ENCODE results near the gene MMP24.
"Not testable (repeated sequence)": the region's sequence is repeated elsewhere in the genome, so short reads cannot be mapped to it uniquely, and the experiment has no call there.

The MMP24 gene

DNA sequence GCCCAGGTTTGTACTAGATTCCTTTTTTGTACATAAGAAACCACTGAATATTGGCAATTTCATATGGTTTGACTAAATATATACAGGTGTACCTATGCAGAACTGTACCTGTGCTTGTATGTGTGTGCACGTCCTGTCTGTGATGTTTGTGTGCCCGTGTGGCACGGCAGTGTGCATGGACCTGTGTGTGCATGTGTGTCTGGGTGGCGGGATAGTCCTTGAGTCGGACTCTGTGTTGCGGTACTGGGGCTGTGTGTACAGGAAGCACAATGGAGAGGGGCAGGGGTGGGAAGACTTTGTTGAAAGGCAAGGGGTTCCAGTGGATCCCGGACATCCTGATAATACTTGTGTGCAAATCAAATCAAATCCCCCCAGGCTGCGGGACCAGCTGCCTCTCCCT, 69.2 kb downstream of the MMP24 start:
- DNase-seq = no peak

GRCh38 chr20:35296101-35296554, 69.6 kb downstream of the MMP24 start:
- DNase-seq = peak; percentile 77

DNA sequence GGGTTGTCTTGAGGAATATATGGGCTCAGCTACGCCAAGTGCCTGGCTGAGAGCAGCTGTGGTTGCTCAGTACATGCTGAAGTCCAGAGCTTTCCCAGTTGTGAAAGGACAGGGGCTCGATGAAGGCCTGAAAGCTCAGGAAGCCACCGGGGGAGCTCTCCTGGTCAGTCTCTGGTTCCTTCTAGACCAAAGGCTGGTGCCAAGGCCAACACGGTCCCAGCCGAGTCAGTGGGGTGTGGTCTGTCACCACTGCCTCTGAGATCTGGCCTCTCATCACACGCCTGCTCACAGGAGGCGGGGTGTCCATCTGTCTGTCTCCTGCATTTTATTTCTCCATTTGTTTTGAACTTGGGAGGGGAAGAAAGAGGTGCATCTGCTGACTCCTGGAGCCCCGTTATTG, 70.7 kb downstream of the MMP24 start:
- DNase-seq = no peak

DNA sequence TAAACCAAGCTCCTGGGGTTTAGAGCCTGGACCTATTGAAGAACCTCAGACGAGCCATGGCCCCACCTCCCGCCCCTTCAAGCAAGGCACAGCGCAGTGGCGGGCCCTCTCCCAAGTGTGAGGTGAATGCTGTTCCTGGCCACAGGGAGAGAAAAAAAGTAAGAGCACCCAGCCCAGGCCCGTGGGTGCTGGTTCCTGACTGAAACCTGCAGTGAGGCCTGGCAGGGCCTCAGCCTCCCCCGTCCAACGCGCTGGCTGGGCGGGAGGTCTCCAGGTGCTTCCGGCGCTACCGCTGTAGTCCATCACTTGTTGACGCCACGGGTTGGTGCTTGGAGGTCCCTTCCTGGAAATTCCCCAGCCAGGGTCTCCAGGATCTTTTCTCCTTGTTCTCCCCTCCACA, 71.2 kb downstream of the MMP24 start:
- no peak for DNase-seq

DNA sequence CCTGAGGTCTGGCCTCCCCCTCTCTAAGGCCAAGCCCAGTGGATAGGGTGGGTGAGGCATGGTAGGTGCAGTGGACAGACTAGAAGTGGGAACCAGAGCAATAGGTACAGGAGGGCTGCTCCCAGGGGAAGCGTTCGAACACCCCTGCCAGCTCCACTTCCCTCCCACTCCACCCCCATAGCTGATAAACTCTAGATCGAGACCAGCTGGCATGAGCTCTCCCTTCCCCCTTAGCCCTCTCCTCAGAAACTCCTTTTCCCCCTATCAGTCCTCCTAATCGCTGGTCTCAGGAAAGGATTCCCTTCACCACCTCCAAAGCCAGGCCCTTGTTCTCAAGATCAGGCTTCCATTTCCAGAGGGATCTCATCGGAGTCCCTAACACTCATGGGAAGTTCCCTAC, 71.8 kb downstream of the MMP24 start:
- DNase-seq = no peak

GRCh38 chr20:35299780-35300179, 73.3 kb downstream of the MMP24 start:
- no peak for DNase-seq

- no peak for DNase-seq
These were observed 74.2 kb downstream of the MMP24 start for GRCh38 chr20:35300469-35301262.

DNA sequence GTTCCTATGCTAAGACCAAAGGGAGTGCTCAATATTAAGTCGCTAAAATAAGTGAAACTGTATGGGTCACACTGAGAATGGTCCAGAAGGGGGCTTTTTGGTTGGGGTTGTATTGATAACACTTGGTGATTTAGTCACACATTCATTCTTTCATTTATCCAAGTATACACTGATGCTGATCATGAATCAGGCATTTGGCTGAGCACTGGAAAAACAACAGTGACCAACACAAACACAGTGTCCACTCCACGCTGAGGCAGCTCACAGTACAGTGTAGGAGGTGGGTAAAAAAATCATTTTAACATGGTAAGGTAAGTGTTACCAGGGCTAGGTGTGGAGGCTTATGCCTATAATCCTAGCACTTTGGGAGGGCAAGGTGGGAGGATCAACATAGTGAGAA, 74.9 kb downstream of the MMP24 start:
- no peak for DNase-seq

DNA sequence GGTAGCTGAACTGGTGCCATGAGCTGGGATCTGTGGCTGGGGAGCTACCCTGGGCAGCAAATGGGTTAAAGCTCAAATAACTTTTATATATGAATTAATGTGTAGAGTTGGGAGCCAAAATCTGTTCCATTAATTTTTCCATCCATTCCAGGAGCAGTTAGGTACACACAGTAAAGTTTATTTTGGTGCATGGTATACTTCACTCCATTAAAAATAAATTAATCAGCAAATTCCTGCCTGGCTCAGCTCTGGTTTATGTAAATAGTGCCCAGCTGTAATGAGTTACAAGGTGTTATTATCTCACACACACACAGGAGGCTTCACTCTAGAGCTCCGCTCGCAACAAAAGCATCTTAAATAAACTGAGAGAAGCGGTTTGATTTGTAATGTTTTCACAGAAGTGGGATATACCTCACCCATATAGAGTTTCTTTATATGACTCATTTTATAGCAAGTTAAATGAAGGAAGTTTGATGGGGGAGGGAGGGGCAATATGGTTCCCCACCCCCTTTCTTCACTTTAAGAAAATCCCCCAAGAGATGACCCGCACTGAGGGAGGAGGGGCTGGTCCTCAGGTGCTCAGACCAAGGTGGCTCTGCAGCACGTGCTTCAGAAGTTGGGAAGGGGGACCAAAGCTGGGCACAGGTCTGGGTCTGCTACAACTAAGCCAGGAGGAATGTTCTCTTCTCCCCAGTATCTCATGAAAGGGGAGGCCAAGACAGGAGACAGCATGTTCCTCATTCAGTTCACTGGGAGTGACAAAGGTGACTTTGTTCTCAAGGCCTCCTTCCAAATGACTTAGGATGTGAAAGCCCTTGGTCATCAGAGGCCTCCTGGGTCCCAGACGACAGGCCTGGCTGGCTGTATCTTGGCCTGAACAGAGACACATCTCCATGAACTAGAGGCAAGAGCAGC, 76.2 kb downstream of the MMP24 start:
- DNase-seq = no peak

DNA sequence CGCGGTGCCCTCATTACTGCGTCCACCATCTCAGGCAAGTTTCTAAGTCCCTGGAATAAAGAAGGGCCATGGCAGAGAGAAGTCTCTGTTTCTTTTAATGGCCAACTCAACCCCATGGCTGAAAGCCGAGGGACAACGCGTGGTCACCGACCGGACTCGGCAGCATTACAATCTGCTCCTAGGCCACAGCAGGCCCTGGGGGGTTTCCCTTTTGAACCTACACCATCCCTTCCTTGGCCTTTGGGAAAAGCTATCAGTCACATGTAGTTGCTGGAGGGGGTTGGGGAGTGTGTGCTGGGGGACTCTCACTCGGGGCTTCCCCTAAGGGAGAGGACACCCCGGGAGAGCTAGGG, 76.9 kb downstream of the MMP24 start:
- DNase-seq = no peak

- peak; percentile 83 for DNase-seq
These were observed 77.4 kb downstream of the MMP24 start for GRCh38 chr20:35303735-35304491.

GRCh38 chr20:35304956-35305355, 78.5 kb downstream of the MMP24 start:
- DNase-seq = no peak

DNA sequence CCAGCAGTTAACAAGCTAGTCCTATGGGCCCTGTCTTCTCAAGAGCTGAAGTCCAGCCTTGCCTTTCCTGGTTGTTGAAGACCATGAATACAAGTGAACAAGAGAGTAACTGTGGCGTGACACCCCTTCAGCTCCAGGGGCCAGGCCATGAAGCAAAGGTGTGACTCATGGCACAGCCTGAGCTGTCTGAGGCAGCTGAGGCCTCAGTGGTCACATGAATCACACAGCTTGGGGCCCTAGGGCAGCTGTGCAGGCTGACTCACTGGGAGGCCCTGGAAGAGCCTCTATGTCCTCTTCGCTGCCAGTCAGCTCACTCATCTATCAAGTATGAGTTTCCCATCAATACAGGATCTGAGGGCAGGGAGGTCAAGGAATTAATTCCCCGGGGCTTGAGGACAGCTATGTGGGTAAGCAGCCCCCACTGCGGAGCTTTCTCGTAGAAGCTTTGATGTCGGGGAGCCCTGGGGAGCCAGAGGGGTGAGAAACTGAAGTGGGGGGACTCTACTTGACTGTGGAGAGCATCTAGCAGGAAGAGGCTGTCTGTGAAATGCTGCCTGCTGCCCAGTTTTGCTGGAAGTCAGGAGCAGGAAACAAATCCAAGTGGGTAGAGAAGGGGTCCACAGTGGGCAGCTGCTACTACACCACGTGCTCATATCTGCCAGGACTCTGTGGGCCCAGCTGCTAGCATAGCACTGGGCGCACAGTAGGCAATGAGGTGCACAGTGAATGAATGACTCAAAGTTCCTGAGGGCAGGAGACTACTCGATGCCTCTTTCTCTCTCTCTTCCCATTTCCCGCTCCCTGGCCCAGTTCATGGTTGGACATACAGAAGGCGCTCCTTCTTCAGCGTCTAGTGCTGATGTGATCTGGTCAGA, 79.4 kb downstream of the MMP24 start:
- DNase-seq = no peak

- peak; percentile 46 for DNase-seq
These were observed 80.5 kb downstream of the MMP24 start for GRCh38 chr20:35306931-35307517.

GRCh38 chr20:35307666-35308653, 81.5 kb downstream of the MMP24 start:
- peak; percentile 85 for DNase-seq

- no peak for DNase-seq
These were observed 84.9 kb downstream of the MMP24 start for GRCh38 chr20:35311409-35311808.

- no peak for DNase-seq
These were observed 85.3 kb downstream of the MMP24 start for GRCh38 chr20:35311822-35312221.

DNA sequence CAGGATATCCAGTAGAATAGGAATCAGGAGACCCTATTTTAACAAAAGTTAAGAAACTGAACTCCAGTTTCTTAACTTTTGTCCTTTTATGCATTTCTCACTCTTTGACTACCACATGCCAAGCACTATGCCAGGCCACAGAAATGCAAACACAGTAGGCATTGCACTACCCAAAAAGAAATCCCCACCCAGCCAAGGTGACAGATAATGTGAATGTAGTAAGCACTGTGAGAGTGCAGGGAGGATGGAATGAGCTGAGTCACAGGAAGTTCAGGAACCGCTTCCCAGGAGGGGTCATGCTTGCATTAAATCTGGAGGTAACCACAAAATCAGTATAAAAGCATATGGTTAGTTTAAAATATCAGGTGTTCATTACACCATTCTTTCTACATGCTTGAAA, 85.8 kb downstream of the MMP24 start:
- DNase-seq = no peak

DNA sequence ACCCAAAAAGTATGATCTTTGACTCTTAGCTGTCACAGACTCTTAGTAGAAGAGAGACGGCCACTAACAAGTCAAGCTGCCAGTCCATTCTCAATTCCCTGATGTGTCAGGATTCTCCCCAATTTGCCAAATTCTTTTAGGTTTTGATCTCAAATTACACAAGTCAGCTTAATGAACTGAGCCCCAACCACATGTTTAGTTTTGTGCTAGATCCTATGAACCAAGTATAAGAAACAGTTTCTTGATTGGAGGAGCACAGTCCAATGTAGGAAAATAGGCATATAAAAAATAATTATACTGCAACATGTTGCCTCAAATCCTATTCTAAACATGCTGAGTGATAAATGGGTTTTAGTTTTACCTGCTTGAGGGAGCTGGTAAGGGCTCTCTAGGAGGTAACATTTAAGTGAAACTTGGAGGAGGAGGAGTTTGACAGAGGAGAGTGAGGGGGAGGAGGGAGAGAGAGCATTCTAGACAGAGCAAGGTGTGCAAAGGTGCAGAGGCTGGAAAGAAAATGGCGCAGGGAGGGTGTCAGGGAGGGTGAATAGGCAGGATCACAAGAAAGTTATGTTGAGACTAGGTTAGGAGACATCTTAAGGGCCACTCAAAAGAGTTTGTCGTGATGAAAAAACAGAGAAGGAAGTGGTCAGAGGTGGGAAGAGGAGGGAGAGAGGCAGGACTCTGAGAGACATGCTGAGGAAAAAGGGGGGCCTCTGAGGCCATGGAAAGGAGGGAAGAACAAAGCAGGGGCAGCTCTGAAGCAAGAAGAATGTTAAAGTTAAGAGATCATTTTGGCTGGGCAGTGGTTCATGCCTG, 88.5 kb downstream of the MMP24 start:
- DNase-seq = no peak

DNA sequence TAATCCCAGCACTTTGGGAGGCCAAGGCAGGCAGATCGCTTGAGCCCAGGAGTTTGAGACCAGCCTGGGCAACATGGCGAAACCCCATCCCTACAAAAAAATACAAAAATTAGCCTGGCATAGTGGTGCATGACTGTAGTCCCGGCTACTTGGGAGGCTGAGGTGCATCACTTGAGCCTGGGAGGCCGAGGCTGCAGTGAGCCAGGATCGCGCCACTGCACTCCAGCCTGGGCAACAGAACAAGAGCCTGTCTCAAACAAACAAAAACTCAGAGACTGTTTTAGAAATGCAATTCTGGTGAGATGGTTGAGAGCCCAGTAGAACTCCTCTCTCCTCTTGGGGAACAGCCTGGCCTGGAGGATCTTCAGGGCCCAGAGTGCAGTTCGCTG, 89.1 kb downstream of the MMP24 start:
- DNase-seq = not testable (repeated sequence)
